ENCODE results near the gene OR2A5. TPM values are rescaled to one million over a fixed set of nuclear protein-coding genes. Genes with fewer than 3 reads are reported as not detected.

OR2A5 gene
- total RNA-seq, 1 experiment from 2014 or later, result not detected

Small RNAs within 50 kb of the gene (small RNA-seq; reads per million reads assigned to genes)
- 0 reads per million in 2 experiments for gene OR2A41P

Other genes with a start within 250 kb of the OR2A5 start
- gene TCAF1, start 146.8 kb upstream of the OR2A5 start, total RNA-seq (2014; rRNA removed; shearing (Covaris generic)), result 37.4 and 38.1 TPM in 2 replicates
- gene OR2F2, start 113.7 kb upstream of the OR2A5 start, total RNA-seq (2014; rRNA removed; shearing (Covaris generic)), result 0.15 TPM in 1 of 2 replicates, not detected in the other
- not detected in 2 replicates for gene OR2F1, start 94.1 kb upstream of the OR2A5 start, total RNA-seq (2014; rRNA removed; shearing (Covaris generic))
- not detected in 2 replicates for gene OR6B1, start 48.6 kb upstream of the OR2A5 start, total RNA-seq (2014; rRNA removed; shearing (Covaris generic))
- gene OR2A25, start 20.9 kb downstream of the OR2A5 start, total RNA-seq (2014; rRNA removed; shearing (Covaris generic)), result not detected in 2 replicates
- not detected in 2 replicates for gene OR2A12, start 37.3 kb downstream of the OR2A5 start, total RNA-seq (2014; rRNA removed; shearing (Covaris generic))
- gene OR2A2, start 60.6 kb downstream of the OR2A5 start, total RNA-seq (2014; rRNA removed; shearing (Covaris generic)), result not detected in 2 replicates
- gene OR2A14, start 74.2 kb downstream of the OR2A5 start, total RNA-seq (2014; rRNA removed; shearing (Covaris generic)), result not detected in 2 replicates
- gene CTAGE4, start 134.5 kb downstream of the OR2A5 start, total RNA-seq (2014; rRNA removed; shearing (Covaris generic)), result 0.12 TPM in 2 replicates
- gene ARHGEF35, start 146.9 kb downstream of the OR2A5 start, total RNA-seq (2014; rRNA removed; shearing (Covaris generic)), result 0.54 and 0.84 TPM in 2 replicates
- gene OR2A42, start 190.7 kb downstream of the OR2A5 start, total RNA-seq (2014; rRNA removed; shearing (Covaris generic)), result not detected in 2 replicates
- gene OR2A7, start 215.8 kb downstream of the OR2A5 start, total RNA-seq (2014; rRNA removed; shearing (Covaris generic)), result not detected in 2 replicates
- 0.12 TPM in 1 of 2 replicates, not detected in the other for gene CTAGE8, start 220.3 kb downstream of the OR2A5 start, total RNA-seq (2014; rRNA removed; shearing (Covaris generic))